HG02943 (cell line): Measurements from ENCODE around the gene S100A12.
"Not testable (repeated sequence)": the region's sequence is repeated elsewhere in the genome, so short reads cannot be mapped to it uniquely, and the experiment has no call there.

Experiments
- ATAC-seq: cut with Tn5 transposase; IDR thresholded peaks from one replicate; pipeline ENCODE4 v1.9.1; 2021; ENCODE audit warnings: mild to moderate bottlenecking, low read depth, moderate library complexity; ENCODE audit not compliant: unreplicated experiment

Gene S100A12

DNA sequence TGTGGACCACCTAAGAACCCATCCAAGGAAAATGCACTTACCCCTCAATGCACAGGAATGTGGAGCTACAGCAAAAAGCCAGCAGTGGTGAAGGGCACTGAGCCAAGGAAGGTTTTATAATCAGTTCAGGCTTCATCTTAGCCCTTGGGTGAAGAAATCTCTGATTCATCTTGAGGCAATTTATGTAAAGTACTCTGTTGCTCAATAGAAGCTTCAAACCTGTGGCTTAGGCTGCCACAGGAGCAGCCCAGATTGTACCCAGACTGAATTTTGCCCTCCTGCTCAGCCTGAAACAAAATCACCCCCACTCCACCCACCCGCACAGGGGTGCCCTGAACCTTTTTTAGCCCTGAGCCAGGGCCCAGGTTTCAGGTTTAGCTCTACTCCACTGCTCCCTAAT, at the start of gene S100A12:
Gene S100A12 (minus strand): TSS at position 111 of the 400 bp plus-strand sequence. CDS start 1,029 bp downstream, outside the sequence.
- ATAC-seq: no peak

DNA sequence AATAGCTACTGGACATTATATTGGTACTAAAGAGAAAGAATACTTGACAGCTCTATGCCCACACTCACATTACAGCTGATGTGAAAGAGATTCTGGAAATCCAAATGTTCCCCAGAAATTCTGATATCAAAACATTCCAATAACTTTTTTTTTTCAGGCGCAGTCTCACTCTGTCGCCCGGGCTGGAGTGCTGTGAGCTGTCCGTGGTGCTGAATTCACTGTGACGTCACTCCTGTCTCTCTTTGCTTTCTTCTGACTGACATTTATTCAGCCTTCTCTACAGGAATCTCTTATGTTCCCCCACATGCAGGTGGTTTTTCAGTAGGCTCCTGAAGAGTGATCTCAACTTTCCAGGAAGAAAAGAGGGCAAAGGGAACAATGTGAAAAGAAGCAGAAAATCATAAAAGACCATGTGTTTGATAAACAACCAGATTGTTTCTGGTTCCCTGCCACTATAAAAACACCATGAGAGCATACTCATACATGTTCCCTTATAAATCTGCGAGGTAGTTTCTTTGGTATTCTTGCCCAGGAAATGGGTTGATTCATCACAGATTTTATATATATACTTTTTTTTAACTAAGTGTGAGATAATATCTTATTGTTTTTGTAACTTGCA, 47.1 kb upstream of the S100A12 start:
- no peak for ATAC-seq

DNA sequence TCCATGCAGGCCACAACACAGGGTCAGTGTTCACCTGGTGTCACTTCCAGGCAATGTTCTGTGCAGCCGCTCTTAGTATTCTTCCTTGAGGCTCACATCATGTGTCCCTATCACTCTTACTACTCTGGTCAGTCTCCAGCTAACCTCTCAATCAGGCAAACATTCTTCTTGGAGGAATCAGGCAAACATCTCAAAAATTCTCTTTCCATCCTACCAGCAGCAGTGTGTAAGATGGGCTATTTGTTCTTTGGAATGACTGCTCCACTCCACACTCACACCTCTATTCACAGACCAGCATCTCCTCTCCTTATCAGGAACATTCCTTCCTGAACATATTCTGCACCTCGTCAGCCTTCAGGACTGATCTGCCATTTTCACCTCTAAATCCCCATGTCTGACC, 44.9 kb upstream of the S100A12 start:
- no peak for ATAC-seq

DNA sequence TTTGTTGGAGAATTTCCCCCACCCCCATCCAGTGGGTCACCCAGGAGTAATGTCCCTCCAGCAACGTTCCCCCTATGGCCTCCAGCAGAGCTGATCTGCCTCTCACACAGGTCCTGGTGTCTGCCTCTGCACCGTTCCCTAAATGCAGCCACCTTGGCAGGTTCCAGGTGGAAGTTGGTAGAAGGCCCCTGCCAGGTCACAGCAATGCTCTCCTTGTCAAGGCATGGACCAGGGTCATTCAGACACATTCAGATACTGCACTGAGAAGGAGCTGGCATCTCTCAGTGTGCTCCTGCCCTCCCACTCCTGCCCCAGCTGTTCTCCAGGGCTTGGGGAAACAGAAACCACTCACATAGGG, 44.0 kb upstream of the S100A12 start:
- not testable (repeated sequence) for ATAC-seq

DNA sequence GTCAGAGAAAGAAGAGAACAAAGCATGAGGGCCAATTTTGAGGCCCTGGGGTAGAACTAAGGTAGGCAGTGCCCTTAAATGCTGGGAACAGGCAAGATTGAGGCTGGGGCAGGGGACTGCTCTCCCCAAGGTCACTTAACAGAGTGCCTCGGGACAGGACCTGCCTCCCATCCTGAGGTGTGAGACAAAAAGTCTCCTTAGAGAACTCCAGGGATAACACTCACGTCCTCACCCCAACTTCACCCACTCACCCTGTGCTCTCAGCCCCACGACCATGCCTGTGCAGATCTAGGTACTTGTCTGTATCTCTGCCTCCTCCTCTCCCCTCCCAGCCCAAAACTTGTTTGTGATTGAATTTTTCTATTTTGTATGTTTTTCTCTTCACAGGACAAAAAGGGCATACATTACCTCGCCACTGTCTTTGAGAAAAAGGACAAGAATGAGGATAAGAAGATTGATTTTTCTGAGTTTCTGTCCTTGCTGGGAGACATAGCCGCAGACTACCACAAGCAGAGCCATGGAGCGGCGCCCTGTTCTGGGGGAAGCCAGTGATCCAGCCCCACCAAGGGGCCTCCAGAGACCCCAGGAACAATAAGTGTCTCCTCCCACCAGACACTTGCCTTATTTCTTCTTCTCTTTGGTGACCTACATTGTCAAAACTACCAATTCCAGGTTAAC, 43.5 kb upstream of the S100A12 start:
- not testable (repeated sequence) for ATAC-seq

DNA sequence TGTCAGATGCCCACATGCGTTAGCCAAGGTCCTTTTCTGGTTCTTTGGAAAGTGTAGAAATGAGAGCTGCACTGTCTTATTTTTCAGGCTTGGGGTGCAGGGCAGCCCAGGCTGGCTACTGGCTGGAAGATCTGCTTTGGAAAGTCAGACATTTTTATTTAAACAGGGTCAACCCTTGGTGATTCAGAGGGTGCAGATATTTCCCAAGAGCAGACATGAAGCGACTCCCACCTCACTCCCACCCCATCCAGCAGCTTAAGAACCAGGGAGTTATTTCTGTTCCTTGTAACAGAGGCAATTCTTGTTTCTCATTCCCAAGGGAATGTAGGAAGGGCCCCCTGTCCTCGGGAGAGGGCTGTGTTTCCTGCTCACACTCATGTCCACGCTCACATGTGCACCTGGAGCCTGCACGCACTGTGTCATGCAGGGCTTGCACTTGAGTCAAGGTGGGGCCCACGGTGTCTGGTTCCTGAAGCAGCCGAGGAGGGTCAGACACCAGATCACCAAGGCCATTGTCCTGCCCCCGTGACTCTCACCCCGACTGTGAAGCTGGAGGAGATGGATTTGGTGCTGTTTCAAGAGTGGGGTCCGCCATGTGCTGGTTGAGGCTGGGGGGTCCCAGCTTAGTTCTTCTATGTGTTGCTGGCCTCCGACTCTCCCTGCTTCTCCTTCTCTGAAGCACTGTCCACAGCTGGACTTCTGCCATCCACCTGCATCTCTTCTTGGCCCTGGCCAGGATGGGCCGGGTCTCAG, 41.9 kb upstream of the S100A12 start:
- ATAC-seq: no peak

DNA sequence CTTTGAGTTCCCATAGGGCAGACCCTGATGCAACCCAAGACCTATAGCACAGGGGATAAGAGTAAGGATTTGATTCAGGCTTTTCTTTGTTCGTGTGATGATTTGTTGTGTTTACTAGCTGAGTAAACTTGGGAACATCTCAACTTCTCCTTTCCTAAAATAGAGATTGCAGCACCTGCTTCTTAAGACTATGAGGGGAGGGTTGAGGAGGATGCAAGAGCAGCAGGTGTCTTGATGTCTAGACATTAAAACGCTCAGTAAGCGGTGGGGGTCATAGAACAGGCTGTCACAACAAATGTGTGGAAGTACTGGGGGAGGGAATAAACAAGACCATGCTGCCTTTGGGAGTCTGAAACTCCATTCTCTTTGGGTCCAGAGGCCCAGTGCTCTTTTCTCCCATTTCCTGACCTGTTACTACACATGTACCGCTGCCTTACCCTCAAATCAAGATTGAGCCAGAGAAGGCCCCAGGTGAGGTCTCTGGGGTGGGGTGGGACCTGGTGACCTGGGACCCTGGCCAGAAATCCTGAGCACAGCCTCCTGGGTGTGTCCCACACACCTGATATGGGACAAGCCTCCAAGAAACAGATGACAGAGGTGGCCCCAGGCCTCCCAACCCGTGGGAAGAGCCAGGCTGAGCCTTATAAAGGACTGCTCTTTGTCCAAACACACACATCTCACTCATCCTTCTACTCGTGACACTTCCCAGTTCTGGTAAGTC, 40.6 kb upstream of the S100A12 start, which contains the start of gene S100A7A:
Gene S100A7A (plus strand): TSS at position 671 of the 721 bp plus-strand sequence. CDS start 1,563 bp downstream, outside the sequence.
- no peak for ATAC-seq

DNA sequence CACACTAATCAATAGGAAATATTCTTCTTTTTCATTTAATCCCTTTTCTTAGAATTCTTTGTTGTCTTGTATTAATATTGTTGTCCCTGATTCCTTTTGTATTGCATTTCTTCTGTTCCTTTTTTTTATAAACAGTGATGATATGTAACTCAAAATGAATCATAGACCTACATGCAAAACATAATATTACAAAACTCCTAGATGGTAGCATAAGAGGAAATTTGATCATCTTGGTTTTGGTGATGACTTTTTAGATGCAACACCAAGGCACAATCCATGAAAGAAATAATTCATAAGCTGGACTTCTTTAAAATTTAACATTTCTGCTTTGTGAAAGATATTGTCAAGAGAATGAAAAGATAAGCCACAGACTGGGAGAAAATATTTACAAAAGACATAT, 38.5 kb upstream of the S100A12 start:
- not testable (repeated sequence) for ATAC-seq

DNA sequence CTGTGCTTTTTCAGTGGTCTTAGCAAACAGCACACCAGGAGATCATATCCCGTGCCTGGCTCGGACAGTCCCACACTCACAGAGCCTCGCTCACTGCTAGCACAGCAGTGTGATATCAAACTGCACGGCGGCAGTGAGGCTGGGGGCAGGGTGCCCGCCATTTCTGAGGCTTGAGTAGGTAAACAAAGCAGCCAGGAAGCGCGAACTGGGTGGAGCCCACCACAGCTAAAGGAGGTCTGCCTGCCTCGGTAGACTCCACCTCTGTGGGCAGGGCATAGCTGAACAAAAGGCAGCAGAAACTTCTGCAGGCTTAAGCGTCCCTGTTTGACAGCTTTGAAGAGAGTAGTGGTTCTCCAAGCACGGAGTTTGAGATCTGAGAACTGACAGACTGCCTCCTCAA, 31.9 kb upstream of the S100A12 start:
- not testable (repeated sequence) for ATAC-seq

DNA sequence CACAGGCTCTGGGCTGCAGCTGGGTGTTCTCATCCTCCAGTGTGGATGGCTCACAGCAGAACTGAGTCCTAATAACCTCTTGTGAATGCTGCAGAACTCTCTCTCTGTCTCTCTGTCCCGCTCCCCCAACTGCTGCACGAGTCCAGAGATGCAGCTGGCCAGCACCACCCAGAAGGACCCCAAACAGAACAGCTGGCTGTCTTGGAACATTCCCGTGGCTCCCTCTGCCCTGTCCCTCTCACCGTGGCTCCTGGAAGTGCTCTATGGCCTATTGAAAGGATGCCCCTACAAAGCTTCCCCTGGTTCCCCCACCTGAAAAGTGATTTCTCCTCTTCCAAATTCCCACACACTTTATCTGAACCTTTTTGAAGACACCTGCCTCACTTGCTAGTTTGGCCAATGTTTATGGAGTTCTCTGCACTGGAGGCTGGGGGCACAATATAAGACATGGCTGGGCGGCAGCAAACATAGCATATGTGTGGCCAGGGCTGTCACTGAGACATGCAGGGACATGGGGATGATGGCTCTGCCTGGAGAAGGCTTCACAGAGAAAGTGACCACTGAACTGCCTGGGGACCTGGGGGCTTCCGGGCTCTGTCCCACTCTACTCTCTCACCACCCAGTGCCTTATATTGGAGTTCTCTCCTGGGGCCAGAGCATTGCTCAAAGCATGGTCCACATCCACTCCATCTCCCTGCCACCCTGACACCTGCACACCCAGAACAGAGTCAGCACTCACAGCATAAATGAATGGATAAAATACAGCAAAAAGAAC, 30.6 kb upstream of the S100A12 start:
- ATAC-seq: not testable (repeated sequence)

DNA sequence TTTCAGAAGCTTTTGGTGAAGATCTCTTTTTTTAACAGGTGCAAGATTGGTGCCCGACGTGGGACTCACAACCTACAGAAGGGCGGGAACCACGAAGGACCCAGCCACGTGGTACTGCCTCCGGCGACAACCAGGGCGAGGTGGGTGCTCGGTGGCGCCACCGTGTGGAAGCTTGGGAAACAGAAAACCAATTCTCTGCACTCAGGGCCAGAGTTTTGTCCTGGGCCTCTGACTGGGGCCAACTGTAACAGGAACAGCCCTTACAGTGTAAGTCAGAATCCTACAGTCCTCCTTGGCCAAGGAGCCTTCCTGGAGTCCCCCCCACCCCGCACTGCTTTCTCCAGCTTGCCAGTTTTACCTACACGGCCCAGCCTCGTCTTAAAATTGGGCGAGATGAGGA, 29.3 kb upstream of the S100A12 start:
- no peak for ATAC-seq

DNA sequence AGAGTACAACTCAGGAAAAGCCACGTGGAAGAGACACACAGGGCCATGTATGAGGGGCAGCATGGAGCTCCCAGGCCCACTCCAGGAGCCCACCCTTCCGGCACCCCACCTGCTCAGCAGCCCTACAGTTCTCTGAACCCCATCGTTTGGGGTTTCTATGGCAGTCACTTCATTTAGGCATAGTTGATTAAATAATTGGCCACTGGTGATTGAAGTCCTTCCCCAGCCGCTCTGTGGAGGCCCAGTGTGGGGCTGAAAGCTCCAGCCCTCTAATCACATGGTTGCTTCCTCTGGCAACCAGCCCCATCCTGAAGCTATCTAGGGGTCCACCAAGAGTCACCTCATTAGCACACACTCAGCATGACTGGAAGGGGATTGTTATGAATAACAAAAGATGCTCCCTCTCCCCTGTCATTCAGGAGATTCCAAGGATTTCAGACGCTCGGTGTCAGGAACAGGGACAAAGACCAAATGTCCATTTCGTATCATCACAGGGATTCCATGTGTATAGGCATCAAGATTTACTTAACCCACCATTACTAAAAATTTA, 28.7 kb upstream of the S100A12 start:
- ATAC-seq: no peak

DNA sequence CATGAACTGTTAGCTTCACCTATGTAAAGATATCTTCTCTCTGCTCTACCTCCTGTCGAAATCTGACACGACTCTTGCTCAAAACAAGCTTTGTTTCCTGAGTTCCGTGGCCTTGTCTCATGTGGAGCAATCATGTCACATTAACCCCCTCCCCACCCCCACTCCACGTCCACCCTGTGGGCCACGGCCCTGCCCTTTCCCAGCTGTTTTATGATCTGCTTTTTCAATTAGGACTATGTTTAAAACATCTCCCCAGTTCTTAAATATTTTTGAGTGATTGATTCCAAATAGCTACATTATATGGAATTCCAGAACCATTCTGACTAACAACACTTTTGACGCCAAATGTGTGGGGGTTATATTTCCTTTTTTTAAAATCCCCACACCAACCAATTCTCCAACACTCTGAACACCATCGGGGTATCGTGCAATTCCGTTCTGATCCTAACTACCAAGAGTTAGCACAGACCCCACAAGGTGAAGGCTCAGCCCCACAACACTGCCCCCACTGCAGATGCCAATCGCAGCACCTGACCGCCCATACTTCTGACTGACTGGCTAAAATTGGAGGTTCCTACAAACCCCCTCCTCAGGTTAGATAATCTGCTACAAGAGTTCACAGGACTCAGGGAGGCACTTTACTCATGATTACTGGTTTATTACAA, 28.1 kb upstream of the S100A12 start:
- ATAC-seq: no peak

DNA sequence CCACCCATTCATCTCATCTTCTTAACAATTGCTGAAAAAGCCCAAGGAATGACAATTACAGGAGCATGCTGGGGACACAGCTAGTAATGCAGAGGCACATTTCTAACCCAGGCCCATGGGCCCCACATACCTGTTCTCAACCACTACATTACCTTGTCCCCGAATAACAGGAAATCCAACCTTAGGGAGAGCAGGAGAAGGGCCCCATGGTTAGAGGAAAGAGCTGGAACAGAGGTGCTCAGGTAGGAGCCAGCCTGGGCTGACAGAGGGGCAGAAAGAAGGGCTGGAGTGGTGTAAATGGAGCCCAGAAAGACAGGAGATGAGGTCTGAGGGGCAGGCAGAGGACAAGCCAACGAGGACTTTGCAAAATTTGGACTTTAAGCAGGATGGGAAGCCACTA, 26.8 kb upstream of the S100A12 start:
- no peak for ATAC-seq

DNA sequence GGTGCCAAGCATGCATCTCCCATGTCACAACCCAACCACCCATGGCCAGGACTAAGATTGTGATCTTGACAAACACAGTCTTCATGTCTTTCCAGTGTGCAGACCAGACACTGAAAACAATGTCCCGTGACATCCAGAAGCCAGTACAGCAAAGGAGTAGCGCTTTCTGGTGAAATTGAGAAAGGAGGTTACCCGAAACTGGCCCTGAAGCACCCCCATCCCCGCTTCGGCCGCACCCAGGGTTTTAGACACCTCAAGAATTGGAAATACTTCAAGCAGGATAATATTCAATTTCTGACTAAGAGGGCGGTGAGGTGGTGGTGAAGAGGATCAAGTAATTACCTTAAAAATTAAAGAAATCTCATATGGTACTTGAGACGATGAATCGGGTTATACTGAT, 26.0 kb upstream of the S100A12 start:
- no peak for ATAC-seq

DNA sequence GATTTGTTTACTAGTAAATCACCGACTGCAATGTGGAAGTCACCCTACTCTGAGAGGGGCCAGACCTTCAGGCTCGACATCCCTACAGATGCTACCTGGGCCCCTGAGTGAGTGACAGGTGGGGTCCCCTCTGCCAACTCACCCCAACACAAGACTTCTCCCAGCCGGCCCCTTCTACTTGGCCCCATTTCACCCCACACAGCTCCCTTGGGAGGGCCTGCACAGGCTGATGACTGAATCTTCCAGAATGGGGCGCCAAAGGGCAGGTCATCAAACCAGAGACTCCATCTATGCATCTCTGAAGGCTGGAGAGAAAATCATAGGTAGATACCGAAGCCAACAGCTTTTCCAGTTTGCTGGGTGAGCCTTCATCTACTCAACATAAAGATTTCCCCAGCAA, 24.8 kb upstream of the S100A12 start:
- no peak for ATAC-seq

DNA sequence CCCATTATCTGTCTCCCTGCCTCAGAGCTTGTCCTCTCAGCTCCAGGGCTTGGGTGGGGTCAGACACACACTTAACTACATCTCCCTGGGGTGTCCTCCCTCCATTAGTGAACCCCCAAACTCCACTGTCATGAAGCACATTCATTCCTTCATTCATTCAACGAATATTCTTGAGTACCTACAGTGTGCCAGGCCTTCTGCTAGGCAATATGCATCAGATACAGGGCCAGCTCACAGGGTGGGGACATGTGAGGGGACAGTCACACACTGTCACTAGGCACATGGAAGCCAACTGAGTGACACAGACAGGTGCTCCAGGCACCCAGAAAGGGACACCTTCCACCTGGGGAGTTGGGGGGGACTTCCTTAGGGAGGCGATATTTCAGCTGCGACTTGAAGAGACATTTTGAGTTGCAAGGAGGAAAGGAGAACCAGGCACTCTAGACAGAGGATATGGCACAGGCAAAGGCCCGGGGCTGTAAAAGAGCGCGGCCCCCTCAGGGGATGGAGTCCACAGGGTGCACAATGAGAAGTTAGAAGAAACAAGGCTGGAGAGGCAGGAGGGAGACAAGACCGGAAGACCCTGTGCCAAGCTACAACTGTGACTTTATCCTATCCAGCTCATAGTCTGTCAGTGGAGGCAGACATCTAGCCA, 24.1 kb upstream of the S100A12 start:
- ATAC-seq: no peak

DNA sequence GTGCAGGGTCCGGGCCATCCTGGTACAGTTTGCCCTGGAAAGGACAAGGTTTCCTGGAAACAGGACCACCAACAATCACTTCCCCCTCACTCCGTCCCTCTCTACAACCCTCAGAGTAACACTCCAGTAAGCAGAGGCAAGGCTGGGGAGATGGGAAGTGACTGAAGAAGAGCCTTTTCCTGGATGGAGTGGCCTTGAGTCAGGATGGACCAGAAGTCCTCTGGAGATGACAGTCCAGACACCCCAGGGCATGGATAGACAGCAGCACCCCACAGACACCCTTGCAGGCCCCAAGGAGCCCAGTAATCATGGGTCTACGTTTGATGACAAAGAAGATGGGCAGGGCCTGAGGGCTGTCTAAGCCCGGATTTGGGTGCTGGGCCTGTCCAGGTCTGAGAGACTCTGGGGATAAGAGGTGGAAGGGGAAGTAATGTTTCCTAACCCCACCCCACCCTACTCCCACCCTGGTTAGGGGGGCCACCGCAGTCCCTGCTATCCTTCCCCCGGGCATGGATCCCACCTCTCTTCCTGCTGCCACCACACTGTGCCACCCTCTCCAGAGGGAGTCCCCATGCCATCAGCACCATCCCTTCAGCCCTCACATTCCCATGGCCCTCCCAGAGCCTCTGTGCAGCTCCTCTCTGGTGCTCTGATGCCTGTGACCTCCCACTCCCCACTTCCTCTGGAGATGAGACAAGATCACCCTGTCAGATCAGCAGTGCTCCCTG, 22.7 kb upstream of the S100A12 start:
- no peak for ATAC-seq
